ENCODE results near the gene FGFRL1. TPM values are rescaled to one million over a fixed set of nuclear protein-coding genes. Genes with fewer than 3 reads are reported as not detected.

The FGFRL1 gene
- total and polyA plus RNA-seq, 2 of the 13 experiments (the other 11 are each of a cell fraction or from before 2014, with no cell fraction given) = 19.1 to 30.6 TPM

DNA sequence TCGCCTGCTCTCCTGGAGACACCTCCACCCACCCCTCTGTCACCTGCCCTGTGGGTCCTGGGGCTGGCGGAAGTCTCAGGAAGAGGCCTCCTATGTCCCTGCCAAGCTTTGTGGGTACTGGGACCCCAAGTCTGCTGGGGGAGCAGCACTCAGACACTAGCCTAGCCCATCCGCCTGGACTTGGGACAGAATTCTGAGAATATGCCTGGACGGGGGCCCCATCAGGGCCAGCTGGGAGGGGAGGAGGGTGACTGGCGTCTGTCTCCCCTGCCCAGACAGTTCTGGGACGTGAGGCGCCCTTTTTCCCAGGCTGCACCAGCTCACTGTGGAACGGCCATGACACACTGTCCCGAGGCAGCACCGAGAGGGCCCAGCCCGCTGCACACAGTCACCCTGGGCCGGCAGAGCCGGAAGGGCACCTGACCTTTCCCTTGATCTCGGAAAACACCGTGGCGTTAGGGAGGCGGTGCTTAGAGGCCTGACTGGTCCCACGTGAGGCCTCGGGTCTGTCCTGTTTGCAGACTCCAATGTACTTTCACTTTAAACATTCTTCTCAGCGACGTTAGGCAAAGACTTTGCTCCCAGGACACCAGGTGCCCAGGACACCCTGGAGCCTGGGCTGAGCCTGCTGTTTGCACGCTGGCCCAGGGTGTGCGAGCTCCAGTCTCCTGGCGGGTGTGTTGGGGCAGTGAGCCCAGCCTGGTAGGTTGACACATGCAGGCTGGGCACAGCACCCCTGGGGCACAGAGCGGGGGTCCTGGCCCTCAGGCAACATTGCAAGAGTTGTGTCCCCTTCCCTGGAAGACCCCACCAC lies 18.9 kb upstream of the FGFRL1 start (continued):
- TF ChIP-seq ZNF12 (CRISPR knock-in tag; IDR thresholded peaks at IDR 0.05) = peak; percentile 57; the same call in 1 of the 2 replicates
- 0 out of 2 replicates have a peak, but pooled peaks have one; percentile 14 for TF ChIP-seq ZNF891 (CRISPR knock-in tag; IDR thresholded peaks at IDR 0.05)
- TF ChIP-seq U2AF1 (optimal IDR thresholded peaks at IDR 0.05; ENCODE audit: low read depth, low read length) = no peak
- TF ChIP-seq ZBTB7A (CRISPR knock-in tag; IDR thresholded peaks at IDR 0.05) = peak; percentile 4; the same call in 1 of the 2 replicates
- TF ChIP-seq, protein P1, sequence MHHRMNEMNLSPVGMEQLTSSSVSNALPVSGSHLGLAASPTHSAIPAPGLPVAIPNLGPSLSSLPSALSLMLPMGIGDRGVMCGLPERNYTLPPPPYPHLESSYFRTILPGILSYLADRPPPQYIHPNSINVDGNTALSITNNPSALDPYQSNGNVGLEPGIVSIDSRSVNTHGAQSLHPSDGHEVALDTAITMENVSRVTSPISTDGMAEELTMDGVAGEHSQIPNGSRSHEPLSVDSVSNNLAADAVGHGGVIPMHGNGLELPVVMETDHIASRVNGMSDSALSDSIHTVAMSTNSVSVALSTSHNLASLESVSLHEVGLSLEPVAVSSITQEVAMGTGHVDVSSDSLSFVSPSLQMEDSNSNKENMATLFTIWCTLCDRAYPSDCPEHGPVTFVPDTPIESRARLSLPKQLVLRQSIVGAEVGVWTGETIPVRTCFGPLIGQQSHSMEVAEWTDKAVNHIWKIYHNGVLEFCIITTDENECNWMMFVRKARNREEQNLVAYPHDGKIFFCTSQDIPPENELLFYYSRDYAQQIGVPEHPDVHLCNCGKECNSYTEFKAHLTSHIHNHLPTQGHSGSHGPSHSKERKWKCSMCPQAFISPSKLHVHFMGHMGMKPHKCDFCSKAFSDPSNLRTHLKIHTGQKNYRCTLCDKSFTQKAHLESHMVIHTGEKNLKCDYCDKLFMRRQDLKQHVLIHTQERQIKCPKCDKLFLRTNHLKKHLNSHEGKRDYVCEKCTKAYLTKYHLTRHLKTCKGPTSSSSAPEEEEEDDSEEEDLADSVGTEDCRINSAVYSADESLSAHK (CRISPR knock-in tag; IDR thresholded peaks at IDR 0.05; ENCODE audit: borderline replicate concordance) = no peak
- TF ChIP-seq, protein P2, sequence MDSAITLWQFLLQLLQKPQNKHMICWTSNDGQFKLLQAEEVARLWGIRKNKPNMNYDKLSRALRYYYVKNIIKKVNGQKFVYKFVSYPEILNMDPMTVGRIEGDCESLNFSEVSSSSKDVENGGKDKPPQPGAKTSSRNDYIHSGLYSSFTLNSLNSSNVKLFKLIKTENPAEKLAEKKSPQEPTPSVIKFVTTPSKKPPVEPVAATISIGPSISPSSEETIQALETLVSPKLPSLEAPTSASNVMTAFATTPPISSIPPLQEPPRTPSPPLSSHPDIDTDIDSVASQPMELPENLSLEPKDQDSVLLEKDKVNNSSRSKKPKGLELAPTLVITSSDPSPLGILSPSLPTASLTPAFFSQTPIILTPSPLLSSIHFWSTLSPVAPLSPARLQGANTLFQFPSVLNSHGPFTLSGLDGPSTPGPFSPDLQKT (CRISPR knock-in tag; IDR thresholded peaks at IDR 0.05; ENCODE audit: borderline replicate concordance) = no peak
- TF ChIP-seq ZKSCAN5 (CRISPR knock-in tag; IDR thresholded peaks at IDR 0.05) = peak; percentile 72
- TF ChIP-seq, protein P3, sequence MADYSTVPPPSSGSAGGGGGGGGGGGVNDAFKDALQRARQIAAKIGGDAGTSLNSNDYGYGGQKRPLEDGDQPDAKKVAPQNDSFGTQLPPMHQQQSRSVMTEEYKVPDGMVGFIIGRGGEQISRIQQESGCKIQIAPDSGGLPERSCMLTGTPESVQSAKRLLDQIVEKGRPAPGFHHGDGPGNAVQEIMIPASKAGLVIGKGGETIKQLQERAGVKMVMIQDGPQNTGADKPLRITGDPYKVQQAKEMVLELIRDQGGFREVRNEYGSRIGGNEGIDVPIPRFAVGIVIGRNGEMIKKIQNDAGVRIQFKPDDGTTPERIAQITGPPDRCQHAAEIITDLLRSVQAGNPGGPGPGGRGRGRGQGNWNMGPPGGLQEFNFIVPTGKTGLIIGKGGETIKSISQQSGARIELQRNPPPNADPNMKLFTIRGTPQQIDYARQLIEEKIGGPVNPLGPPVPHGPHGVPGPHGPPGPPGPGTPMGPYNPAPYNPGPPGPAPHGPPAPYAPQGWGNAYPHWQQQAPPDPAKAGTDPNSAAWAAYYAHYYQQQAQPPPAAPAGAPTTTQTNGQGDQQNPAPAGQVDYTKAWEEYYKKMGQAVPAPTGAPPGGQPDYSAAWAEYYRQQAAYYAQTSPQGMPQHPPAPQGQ (CRISPR knock-in tag; IDR thresholded peaks at IDR 0.05; ENCODE audit: borderline replicate concordance) = no peak
- 0 out of 2 replicates have a peak, but pooled peaks have one; percentile 48 for TF ChIP-seq NCOA2 (CRISPR knock-in tag; IDR thresholded peaks at IDR 0.05)
- TF ChIP-seq RBM22 (optimal IDR thresholded peaks at IDR 0.05; ENCODE audit: low read length) = peak; percentile 40
- TF ChIP-seq, protein P4, sequence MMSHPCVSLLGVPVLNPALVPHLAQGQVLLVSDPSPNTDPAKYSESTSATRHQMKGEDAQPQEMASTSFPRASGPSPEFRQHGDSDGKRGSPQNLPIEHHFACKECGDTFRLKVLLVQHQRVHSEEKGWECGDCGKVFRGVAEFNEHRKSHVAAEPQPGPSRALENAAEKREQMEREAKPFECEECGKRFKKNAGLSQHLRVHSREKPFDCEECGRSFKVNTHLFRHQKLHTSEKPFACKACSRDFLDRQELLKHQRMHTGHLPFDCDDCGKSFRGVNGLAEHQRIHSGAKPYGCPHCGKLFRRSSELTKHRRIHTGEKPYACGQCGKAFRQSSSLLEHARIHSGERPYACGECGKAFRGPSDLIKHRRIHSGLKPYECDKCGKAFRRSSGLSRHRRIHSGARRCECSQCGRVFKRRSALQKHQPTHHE (CRISPR knock-in tag; IDR thresholded peaks at IDR 0.05; ENCODE audit: borderline replicate concordance) = no peak
- TF ChIP-seq, protein P5, sequence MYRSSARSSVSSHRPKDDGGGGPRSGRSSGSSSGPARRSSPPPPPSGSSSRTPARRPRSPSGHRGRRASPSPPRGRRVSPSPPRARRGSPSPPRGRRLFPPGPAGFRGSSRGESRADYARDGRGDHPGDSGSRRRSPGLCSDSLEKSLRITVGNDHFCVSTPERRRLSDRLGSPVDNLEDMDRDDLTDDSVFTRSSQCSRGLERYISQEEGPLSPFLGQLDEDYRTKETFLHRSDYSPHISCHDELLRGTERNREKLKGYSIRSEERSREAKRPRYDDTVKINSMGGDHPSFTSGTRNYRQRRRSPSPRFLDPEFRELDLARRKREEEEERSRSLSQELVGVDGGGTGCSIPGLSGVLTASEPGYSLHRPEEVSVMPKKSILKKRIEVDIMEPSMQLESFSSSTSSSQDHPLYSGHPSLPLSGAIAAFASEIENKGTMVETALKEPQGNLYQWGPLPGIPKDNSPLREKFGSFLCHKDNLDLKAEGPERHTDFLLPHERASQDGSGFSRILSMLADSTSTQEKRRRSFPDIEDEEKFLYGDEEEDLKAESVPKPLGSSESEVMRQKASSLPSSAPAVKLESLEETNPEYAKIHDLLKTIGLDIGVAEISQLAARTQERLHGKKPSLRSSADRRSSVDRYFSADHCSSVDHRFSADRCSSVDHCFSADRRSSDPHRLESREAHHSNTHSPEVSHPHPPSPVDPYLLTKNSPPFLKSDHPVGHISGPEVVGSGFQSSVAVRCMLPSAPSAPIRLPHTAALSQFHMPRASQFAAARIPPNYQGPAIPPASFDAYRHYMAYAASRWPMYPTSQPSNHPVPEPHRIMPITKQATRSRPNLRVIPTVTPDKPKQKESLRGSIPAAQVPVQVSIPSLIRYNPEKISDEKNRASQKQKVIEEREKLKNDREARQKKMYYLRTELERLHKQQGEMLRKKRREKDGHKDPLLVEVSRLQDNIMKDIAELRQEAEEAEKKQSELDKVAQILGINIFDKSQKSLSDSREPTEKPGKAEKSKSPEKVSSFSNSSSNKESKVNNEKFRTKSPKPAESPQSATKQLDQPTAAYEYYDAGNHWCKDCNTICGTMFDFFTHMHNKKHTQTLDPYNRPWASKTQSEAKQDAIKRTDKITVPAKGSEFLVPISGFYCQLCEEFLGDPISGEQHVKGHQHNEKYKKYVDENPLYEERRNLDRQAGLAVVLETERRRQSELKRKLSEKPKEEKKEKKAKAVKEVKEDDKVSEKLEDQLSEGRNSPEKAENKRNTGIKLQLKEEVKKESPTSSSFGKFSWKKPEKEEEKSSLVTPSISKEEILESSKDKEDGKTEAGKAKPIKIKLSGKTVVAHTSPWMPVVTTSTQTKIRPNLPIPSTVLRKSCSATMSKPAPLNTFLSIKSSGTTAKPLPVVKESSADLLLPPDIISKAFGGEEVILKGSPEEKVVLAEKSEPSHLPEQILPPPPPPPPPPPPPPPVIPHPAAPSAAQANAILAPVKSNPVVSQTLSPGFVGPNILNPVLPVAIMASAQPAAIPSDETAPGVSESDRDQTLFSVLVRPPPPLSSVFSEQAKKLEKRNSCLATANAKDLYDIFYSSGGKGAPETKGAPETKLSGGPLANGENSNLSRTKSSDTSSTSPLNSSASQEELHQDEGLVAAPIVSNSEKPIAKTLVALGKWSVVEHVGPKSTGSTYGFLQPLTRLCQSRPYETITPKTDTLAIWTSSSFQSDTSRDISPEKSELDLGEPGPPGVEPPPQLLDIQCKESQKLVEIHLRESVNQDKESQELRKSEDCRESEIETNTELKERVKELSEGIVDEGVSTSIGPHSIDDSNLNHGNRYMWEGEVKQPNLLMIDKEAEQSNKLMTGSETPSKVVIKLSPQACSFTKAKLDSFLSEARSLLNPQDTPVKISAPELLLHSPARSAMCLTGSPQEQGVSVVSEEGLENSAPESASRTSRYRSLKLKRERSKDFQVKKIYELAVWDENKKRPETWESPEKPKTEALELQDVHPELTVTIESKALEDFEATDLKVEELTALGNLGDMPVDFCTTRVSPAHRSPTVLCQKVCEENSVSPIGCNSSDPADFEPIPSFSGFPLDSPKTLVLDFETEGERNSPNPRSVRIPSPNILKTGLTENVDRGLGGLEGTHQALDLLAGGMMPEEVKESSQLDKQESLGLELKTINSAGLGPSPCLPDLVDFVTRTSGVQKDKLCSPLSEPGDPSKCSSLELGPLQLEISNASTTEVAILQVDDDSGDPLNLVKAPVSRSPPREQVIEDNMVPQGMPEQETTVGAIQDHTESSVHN (CRISPR knock-in tag; IDR thresholded peaks at IDR 0.05) = no peak; the same call in 1 of the 2 replicates

Measured in HepG2 (cell line).